HG02610 (cell line): ENCODE measurements around the gene TSNAX.

Experiments used
- ATAC-seq: cut with Tn5 transposase; IDR thresholded peaks from one replicate; pipeline ENCODE4 v1.9.1; 2021; ENCODE audit warnings: mild to moderate bottlenecking, moderate library complexity; ENCODE audit not compliant: unreplicated experiment

The TSNAX gene

DNA sequence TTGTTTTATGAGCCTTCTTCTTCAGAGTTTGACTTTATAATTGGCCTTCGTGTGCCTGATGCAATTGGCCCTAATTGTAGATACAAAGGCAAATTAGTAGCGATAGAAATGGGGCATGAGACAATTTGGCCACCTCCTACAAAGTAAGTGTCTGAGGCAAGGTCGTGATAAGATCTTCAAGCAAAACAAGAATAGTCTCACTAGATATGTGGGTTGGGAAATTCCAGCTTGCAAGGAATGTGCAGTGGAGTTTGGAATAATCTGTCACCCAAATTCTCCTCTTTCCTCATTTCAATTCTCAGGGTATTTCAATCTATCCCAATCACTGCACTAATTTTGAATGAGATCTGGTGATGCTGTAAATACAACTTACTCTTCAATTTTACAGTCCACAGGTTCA, 11.4 kb upstream of the TSNAX start:
- ATAC-seq: no peak

- ATAC-seq: no peak
These were observed 9.9 kb upstream of the TSNAX start for GRCh38 chr1:231518485-231519034.

DNA sequence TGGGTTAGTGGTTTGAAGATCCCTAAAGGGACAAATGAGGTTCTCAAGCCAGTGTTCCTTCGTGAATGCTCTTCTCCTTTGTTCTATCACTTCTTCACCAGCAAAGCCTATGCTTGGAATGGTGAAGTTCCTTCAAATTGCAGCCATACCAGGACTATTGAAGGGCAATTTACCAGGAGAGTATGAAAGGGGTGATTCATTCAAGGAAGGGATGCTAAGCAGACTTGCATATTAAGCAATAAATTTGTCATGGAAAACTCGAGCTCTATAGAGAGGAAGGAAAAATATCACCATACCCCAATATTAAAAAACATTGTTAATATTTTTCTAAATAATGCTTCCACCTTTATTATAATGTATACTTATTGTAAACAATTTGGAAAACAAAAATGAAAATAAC, 9.3 kb upstream of the TSNAX start:
- ATAC-seq: no peak

DNA sequence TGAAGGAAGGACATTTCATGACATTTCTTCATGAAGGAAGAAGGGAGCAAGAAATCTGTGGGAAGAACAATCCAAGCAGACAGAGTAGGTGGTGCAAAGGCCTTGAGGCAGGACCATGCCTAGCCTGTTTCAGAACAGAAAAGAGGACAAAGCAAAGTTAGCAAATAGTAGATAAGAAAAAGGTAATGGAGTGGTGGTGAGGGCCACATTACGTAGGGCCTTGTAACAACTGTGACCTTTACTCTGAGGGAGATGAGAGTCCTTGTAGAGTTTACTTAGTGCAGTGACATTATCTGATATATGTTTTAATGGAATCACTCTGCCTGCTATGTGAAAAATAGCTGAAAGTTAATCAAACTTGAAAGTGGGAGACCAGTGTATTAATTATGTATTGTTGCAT, 6.4 kb upstream of the TSNAX start:
- no peak for ATAC-seq

GRCh38 chr1:231522931-231523642, 5.4 kb upstream of the TSNAX start:
- ATAC-seq: no peak

GRCh38 chr1:231523816-231524215, 4.7 kb upstream of the TSNAX start:
- no peak for ATAC-seq

DNA sequence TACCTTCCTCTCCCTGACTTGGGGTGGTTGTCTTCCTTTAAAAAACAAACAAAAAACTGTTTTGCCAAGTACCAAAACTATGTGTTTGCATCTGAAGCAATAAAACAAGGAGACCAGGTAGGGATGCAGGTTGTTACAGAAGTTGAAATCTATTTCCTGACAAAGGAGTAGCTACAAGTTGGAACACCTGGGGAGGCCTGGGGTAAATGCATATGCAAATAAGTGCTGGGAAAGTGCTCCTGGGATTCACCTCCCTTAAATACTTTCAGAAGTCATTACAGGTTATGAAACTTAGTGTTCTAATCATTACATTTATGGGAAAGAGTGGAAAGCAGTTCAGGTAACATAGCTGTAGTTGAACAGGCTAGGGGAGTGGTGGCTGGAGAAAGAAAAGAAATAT, 1.9 kb upstream of the TSNAX start:
- no peak for ATAC-seq

GRCh38 chr1:231527586-231528171, 790 bp upstream of the TSNAX start:
- ATAC-seq: peak; percentile 9

GRCh38 chr1:231533240-231533639, 4.8 kb downstream of the TSNAX start:
- ATAC-seq: no peak

DNA sequence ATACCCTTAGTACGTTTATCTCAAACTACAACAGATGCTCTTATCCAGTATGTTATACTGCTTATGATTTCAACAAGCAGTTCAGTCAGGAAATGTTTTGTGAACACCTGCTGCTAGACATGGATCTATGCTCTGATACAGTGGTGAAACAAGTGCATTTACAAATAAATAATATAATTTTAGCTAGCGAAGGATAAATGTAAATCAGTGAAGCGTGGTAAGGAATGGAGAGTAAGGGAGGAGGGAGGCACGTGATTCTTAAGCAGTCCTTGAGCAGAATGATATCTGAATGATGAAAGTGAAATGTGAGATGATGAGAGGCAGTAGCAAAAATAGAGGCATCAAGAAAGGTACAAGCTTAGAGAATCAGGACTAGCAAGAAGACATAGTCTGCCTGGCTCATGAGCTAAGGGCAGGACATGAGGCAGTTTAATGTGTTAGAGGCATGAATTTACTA, 6.3 kb downstream of the TSNAX start:
- no peak for ATAC-seq

DNA sequence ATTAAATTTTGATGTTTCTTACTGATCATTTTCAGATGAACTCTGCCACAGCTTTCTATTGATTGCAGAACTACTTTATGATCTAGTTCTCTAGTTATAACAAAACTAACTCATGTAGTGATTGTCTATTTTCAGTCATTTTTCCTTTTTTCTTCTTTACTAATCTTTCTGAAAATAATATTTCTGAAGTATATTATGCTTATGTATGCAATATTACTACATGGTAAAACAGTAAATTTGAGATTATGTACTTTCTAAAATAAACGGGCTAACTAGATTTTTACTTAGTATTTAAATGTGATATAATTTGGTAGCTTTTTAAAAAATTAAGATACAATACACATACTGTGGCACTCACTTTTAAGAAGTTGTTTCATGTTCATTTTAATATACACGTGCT, 7.6 kb downstream of the TSNAX start:
- ATAC-seq: no peak

GRCh38 chr1:231540847-231541246, 12.4 kb downstream of the TSNAX start:
- ATAC-seq: no peak

DNA sequence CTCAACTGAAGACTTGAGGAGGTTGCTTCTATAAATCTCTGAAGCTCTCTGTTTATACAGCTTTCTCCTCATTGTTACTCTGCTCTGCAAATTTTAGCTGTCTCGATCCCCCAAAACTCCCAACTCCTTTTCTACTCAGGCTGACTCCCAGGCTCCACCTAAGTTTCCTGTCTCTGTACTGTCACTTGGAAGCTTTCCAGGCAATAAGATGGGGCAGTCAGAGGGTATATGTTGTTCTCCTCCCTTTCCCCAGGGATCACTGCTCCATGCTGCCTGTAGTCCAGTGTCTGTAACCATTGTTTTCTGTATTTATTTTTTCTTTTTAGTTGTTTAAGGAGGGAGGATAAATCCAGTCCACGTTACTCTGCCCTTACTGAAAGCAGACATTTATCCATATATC, 13.4 kb downstream of the TSNAX start:
- no peak for ATAC-seq

DNA sequence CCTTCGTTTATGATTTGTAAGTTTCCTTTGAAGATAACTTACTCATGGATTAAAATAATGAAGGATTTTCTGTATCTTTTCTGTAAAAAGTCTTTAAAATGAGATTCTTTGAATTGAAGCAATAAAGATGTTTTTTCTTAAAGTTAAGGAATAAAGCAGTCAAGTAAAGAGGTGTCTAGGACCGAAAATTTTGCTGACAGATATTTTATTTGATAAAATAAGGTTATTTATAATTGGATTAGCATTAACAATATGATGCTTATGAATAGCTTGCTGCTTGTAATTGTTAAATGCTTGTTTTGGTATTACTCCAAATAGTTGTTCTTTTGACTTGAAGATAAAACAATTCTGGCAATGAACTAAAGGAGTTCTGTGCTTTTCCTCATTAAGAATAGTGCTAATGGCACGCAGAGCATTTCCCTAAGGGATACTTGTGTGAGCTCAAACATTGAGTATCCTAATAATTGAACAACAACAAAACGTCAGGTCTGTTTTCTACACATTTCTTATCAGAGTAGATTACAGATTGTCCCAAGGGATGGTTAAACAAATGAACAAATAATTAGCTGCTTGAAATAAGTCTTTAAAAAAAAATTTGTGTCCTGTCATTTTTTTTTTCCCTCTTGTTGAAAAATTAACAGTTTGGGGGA, 16.6 kb downstream of the TSNAX start:
- no peak for ATAC-seq

DNA sequence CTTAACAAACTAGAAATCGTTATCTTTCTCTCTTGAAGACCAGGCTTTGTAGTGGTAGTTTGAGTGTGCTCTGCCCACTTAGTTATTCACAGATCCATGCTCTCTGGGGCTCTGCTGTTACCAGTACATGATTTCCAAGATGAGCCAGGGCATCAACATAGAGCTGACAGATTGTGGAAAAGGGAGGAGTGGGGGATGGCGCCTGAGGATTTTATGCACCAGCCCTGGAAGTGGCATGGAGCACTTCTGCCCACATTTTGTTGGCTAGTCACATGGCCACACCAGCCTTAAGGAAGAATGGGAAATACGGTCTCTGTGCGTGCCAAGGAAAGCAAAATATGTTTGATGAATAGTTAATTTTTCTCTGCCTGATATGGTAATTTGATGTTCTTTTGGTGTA, 18.2 kb downstream of the TSNAX start:
- no peak for ATAC-seq

- ATAC-seq: no peak
These were observed 21.4 kb downstream of the TSNAX start for GRCh38 chr1:231549733-231550447.

- ATAC-seq: no peak
These were observed 21.9 kb downstream of the TSNAX start for GRCh38 chr1:231550448-231550781.

DNA sequence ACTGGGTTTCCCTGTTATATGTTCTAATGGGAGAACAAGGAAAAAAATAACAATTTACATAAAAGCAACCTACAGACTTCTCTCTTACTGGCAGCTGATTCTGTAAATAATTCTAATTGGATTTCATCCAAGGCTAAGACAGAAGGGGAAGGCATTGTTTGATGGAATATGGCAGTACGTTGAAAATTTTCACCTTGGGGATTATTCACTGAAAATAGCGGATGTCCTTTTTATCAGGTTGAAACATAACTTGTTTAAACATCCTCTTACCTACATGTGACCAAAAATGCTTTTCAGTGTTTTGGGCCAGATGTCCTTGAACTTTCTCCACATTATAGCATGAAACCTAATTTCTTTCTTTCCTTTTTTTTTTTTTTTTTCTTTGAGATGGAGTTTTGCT, 24.9 kb downstream of the TSNAX start:
- ATAC-seq: no peak

DNA sequence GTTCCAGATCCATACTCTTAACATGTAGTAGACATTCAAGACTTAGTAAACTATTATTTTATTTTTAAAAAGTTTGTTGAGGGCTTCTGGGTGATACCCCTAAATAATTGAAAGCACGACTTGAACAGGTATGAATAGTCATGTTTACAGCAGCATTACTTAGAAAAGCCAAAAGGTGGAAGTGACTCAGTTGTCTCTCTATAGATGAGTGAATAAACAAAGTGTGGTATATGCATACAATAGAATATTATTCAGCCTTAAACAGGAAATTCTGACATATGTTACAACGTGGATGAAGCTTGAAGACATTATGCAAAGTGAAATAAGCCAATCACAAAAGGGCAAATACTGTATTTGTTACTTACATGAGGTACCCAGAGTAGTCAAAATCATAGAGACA, 26.5 kb downstream of the TSNAX start:
- ATAC-seq: no peak

- no peak for ATAC-seq
These were observed 28.9 kb downstream of the TSNAX start for GRCh38 chr1:231557411-231557810.

DNA sequence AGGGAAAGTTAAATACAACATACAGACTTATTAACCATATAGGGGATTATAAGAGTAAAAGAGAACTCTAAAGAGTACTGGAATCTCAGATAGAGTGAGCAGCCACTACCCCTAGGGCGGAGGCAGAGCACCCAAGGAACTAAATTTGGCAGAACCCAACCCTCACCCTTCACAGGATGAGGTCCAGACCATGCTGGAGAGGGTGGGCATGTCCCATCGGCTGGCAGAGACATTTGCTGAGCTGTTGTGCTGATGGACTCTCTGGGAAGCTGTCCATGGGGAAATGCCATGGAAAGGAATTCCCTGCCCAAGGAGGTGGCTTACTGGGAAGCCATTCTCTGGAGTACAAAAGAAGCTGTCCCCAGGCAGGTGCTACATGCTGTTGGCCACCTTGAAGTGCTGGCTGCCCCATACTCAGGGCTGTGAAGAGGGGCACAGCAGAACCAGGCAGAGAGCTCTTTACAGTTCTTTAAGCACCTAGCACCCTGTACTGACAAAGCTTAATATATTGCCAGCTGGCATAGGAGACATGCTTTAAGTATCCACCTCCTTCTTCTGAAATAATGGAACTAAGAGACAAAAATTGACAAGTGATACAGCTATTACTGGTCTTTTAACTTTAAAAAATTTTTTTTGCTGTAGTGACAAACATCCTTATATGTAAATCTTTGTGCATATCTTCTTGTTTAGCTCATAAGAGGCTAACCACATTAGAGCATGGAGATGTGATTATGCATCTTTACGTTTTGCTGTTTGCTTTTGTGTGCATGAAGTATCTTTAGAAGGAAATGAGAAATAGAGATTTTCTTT, 29.6 kb downstream of the TSNAX start:
- no peak for ATAC-seq
